ENCODE measurements around the gene BCAS1. TPM values are rescaled to one million over a fixed set of nuclear protein-coding genes. Genes with fewer than 3 reads are reported as not detected.

BCAS1 gene
- total RNA-seq, 1 experiment from 2014 or later = 3.1 TPM

DNA sequence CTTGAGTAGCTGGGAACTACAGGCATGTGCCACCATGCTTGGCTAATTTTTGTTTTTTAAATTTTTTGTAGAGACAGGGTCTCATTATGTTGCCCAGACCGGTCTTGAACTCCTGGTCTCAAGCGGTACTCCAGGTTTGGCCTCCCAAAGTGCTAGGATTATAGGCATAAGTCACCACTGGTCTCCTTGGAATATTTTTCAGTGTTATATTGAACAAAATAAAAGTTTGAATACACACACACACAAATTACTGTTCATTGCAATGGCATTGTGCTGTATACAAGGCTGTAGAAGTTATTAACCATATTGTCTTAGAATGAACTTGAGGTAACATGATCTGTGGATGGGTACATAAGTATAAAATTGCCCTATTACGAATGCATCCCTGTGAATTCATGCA, 166.1 kb downstream of the BCAS1 start:
- Histone ChIP-seq H3K36me3 (ENCODE audit: control insufficient read depth, insufficient read depth, low read length) (no peaks in the 10 kb centered on the region), H3K4me1 (ENCODE audit: control insufficient read depth, insufficient read depth, low read length) (peaks cover 58% of the 10 kb centered on the region), H3K9me3 (ENCODE audit: control insufficient read depth, insufficient read depth, low read depth, low read length) (no peaks in the 10 kb centered on the region), H3K27ac (ENCODE audit: low read length) (peak overlapping the region; percentile 100), H3K4me3 (ENCODE audit: low read depth in 2 of 2, low read length in 2 of 2) (no peak overlapping the region), H3K27me3 (ENCODE audit: control insufficient read depth, insufficient read depth, low read length) (no peaks in the 10 kb centered on the region)
- in situ Hi-C loops (cut with HindIII; ENCODE audit: low pct_unique_long_range_greater_than_20kb, low sequenced_read_pairs) (no loop called here), intact Hi-C loops (cut with micrococcal nuclease; ENCODE audit: unreplicated experiment) (no loop called here)
- BruUV-seq (replicated peaks) = no TSS peak
- DNase-seq (ENCODE audit: low read depth, low spot score) (no peak), ATAC-seq (no peak)
- POLR2A ChIA-PET = no interaction called here
- CTCF ChIA-PET = no interaction called here
- TF ChIP-seq POLR2AphosphoS5 (IDR thresholded peaks at IDR 0.05; ENCODE audit: low read depth, low read length) (no peak), TCF7L2 (IDR thresholded peaks at IDR 0.05; ENCODE audit: low read depth, low read length) (no peak), SIN3A (IDR thresholded peaks at IDR 0.05; ENCODE audit: borderline replicate concordance, insufficient read depth, low read depth, low read length) (no peak)
- TF ChIP-seq, protein P1, sequence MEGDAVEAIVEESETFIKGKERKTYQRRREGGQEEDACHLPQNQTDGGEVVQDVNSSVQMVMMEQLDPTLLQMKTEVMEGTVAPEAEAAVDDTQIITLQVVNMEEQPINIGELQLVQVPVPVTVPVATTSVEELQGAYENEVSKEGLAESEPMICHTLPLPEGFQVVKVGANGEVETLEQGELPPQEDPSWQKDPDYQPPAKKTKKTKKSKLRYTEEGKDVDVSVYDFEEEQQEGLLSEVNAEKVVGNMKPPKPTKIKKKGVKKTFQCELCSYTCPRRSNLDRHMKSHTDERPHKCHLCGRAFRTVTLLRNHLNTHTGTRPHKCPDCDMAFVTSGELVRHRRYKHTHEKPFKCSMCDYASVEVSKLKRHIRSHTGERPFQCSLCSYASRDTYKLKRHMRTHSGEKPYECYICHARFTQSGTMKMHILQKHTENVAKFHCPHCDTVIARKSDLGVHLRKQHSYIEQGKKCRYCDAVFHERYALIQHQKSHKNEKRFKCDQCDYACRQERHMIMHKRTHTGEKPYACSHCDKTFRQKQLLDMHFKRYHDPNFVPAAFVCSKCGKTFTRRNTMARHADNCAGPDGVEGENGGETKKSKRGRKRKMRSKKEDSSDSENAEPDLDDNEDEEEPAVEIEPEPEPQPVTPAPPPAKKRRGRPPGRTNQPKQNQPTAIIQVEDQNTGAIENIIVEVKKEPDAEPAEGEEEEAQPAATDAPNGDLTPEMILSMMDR (IDR thresholded peaks at IDR 0.05) = no peak
- TF ChIP-seq, protein P2, sequence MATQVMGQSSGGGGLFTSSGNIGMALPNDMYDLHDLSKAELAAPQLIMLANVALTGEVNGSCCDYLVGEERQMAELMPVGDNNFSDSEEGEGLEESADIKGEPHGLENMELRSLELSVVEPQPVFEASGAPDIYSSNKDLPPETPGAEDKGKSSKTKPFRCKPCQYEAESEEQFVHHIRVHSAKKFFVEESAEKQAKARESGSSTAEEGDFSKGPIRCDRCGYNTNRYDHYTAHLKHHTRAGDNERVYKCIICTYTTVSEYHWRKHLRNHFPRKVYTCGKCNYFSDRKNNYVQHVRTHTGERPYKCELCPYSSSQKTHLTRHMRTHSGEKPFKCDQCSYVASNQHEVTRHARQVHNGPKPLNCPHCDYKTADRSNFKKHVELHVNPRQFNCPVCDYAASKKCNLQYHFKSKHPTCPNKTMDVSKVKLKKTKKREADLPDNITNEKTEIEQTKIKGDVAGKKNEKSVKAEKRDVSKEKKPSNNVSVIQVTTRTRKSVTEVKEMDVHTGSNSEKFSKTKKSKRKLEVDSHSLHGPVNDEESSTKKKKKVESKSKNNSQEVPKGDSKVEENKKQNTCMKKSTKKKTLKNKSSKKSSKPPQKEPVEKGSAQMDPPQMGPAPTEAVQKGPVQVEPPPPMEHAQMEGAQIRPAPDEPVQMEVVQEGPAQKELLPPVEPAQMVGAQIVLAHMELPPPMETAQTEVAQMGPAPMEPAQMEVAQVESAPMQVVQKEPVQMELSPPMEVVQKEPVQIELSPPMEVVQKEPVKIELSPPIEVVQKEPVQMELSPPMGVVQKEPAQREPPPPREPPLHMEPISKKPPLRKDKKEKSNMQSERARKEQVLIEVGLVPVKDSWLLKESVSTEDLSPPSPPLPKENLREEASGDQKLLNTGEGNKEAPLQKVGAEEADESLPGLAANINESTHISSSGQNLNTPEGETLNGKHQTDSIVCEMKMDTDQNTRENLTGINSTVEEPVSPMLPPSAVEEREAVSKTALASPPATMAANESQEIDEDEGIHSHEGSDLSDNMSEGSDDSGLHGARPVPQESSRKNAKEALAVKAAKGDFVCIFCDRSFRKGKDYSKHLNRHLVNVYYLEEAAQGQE (IDR thresholded peaks at IDR 0.05; ENCODE audit: insufficient read depth in 1 of 2, low read depth in 2 of 2, low read length in 1 of 2) = no peak

DNA sequence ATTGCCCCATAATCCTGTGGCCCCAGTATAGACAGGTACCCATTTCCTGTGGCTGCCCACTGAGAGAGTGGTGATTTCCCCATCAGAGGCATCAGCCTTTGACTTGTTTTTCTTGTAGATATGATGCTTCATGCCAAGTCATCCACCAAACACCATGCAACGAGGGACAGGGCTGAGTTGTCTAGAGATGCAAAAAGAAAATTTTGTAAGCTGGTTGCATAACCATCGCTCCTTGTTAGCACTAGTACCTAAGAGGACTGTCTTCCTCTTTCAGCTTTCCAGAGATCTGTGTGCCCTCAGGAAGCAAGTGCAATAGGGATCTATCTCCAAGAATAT, 166.8 kb downstream of the BCAS1 start:
- ATAC-seq (no peak), DNase-seq (ENCODE audit: low read depth, low spot score) (no peak)
- TF ChIP-seq TCF7L2 (IDR thresholded peaks at IDR 0.05; ENCODE audit: low read depth, low read length) = no peak
- TF ChIP-seq SIN3A (IDR thresholded peaks at IDR 0.05; ENCODE audit: borderline replicate concordance, insufficient read depth, low read depth, low read length) = no peak
- TF ChIP-seq, protein P2 (IDR thresholded peaks at IDR 0.05; ENCODE audit: insufficient read depth in 1 of 2, low read depth in 2 of 2, low read length in 1 of 2) = no peak
- no peak for TF ChIP-seq POLR2AphosphoS5 (IDR thresholded peaks at IDR 0.05; ENCODE audit: low read depth, low read length)
- TF ChIP-seq, protein P1 (IDR thresholded peaks at IDR 0.05) = no peak
- no peaks in the 10 kb centered on the region for H3K27me3 ChIP-seq (ENCODE audit: control insufficient read depth, insufficient read depth, low read length)
- H3K4me1 ChIP-seq (ENCODE audit: control insufficient read depth, insufficient read depth, low read length) = peaks cover 58% of the 10 kb centered on the region
- in situ Hi-C loops (cut with HindIII; ENCODE audit: low pct_unique_long_range_greater_than_20kb, low sequenced_read_pairs) = no loop called here
- no peaks in the 10 kb centered on the region for H3K36me3 ChIP-seq (ENCODE audit: control insufficient read depth, insufficient read depth, low read length)
- peak overlapping the region; percentile 100 for H3K27ac ChIP-seq (ENCODE audit: low read length)
- BruUV-seq (replicated peaks) = no TSS peak
- H3K9me3 ChIP-seq (ENCODE audit: control insufficient read depth, insufficient read depth, low read depth, low read length) = no peaks in the 10 kb centered on the region
- H3K4me3 ChIP-seq (ENCODE audit: low read depth in 2 of 2, low read length in 2 of 2) = no peak overlapping the region
- POLR2A ChIA-PET = no interaction called here
- CTCF ChIA-PET = no interaction called here
- intact Hi-C loops (cut with micrococcal nuclease; ENCODE audit: unreplicated experiment) = no loop called here

Measured in Panc1 (cell line).